Activated CD4-positive, alpha-beta T cell treated with anti-CD3 and anti-CD28 coated beads, Interleukin-2, amount 50 U/mL, for 4 hours (primary cell): Measurements from ENCODE around the gene WRNIP1.

Experiments used
- DNase-seq, 2 experiments: peaks; one replicate each; pipeline ENCODE4 v3.0.0-alpha.2; 2020

Gene WRNIP1

DNA sequence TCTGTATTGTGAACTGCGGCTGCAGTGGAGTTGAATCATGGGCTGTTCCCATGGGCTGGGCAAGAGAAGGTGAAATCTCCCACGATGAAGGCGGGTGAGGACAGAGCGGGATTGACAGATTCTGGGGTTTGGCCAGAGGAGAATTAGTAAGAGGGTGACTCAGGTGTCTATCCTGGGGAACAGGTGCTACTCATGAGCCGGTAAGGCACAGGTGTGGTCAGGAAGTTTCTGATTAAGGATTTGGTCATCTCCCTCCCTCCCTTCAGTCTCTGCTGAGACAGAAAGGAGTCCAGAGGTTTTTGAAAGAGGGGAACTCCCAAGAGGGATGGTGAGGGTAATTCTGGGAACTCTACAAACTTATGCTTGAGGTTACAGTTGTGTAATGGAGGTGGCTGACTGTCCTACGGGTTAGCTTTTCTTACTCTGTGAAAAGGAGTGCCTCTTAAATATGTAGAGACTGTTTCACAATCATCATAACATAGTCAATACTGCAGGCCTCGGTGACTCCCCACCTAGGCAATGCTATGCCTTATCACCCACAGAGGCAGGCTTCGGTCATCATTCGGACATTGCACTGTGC is 45.0 kb downstream of the WRNIP1 start:
- no peak for DNase-seq

- DNase-seq = no peak
Measured at GRCh38 chr6:2812695-2813094, 47.5 kb downstream of the WRNIP1 start.

GRCh38 chr6:2816158-2816557 is 51.0 kb downstream of the WRNIP1 start:
- no peak for DNase-seq

- DNase-seq = no peak
Measured at GRCh38 chr6:2817903-2818443, 52.8 kb downstream of the WRNIP1 start.

DNA sequence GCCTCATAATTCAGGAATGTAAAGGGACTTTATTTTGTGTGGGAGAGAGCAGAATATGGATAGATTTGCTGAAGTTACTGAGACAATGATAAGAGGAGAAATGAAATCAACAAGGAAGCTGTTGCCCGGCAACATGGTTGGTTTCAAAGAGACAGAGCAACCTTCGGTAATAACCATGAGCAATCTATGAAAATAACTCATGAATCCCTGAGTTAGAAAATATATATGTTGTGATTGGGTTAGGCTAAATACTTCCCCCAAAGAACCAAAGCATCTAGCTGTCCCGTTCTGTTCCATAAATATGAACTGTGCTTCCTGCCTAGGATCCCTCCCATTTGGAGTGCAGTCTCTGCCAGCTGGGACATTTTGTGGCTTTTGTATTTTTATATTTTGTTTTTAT is 53.4 kb downstream of the WRNIP1 start:
- DNase-seq = no peak

- DNase-seq = no peak
Measured at GRCh38 chr6:2819115-2819514, 53.9 kb downstream of the WRNIP1 start.

- DNase-seq = no peak
Measured at GRCh38 chr6:2819978-2820377, 54.8 kb downstream of the WRNIP1 start.

DNA sequence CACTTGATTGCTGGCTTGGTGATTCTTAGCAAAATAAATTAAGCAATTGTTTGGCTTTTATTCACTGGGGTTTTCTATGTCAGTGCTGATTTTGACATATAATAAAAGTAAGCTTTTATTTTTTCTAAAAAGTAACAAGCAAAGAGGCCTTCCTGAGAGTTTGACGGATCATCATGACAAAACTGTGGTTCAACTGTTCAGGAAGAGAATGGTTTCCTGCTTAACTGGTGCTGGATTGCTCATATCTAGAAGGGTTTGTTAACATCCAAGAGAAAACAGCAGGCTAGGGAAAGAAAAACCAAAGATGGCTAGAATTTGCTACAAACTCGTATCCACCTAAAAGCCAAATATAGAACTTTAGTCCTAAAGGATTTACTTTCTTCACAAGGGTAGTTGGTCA is 55.2 kb downstream of the WRNIP1 start:
- DNase-seq = no peak

DNA sequence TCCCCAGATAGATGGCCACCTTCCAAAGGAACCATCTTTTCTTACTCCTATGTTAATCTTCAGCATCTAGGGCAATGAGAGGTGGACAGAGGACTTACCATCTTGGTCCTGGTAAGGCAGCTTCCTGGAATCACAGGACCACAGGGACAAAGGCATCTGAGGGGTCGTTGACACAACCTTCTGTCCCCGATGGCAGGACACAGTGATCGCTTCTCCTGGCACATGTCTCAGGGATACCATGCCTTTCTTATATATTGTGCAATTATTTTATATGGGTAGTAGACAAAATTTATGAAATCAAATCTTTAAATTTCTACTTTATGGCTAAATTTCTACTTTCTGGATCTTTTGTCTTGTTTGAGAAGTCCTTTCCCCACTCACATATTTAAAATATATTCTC is 56.4 kb downstream of the WRNIP1 start:
- DNase-seq = no peak

GRCh38 chr6:2823104-2823850 is 58.1 kb downstream of the WRNIP1 start:
- DNase-seq = no peak

GRCh38 chr6:2826131-2826530 is 60.9 kb downstream of the WRNIP1 start:
- no peak for DNase-seq

GRCh38 chr6:2827142-2827541 is 61.9 kb downstream of the WRNIP1 start:
- no peak for DNase-seq

GRCh38 chr6:2828629-2829028 is 63.4 kb downstream of the WRNIP1 start:
- DNase-seq = no peak

GRCh38 chr6:2829253-2829652 is 64.1 kb downstream of the WRNIP1 start:
- no peak for DNase-seq

DNA sequence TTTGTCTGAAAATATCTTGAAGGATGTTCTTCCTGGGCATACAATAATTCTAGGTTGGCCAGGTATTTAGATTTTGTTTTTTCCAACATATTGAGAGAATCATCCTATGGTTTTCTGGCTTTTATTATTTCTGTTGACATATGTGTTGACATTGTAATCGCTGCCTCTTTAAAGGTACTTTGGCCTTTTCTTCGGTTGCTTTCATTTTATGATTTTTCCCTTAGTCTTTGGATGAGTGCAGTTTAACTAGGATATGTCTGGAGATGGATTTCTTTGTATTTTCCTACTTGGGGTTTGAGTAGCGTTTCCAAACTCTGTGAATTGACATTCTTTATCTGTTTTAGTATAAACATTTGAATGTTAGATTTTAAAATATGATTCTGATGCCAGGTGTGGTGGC is 65.0 kb downstream of the WRNIP1 start:
- no peak for DNase-seq

DNA sequence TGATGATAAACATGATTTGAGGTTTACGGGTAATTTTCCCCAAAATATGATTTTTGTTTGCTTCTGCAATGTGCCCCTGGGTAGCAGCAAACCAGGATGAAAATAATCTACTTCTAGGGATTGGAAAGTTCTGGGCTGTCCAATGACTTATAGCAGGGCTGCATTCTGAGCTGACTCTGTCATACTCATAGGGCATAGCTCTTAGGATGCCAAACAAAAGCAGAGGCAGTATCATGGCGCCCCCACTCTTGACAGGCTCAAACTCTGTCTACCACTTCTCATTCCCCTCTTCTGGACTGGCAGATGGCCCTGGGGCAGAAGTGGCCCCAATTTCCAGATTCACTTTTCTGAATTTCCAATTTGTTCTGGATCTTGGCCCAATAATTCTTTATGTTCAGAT is 66.2 kb downstream of the WRNIP1 start:
- no peak for DNase-seq

DNA sequence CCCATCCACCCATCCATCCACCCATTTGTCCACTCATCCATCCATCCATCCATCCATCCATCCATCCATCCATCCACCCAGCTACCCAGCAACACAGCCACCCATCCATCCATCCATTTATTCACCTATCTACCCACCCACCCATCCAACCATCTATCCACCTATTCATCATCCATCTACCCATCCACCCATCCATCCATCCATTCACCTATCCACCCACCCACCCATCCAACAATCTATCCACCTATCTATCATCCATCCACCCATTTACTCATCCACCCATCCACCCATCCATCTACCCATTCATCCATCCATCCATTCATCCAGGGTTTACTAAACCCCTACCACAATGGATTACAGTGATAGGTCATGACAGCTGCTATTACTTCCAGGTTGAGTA is 69.1 kb downstream of the WRNIP1 start:
- DNase-seq = no peak
